Common myeloid progenitor, CD34-positive (primary cell): ENCODE results near the gene SPECC1.
"Not testable (repeated sequence)": the region's sequence is repeated elsewhere in the genome, so short reads cannot be mapped to it uniquely, and the experiment has no call there.

Experiments used
- CTCF ChIA-PET: fragments of 350-600 bp; sonication (Branson Sonifier 250); formaldehyde crosslinking; loops from one replicate; lab custom pipeline; 2021; ENCODE audit warnings: antibody characterized with exemption; lab: Charles Lee
- POLR2A ChIA-PET: fragments of 350-600 bp; sonication (Branson Sonifier 250); formaldehyde crosslinking; loops from one replicate; lab custom pipeline; 2021; ENCODE audit warnings: antibody characterized with exemption; lab: Charles Lee
- DNase-seq, 3 donors: peaks; one replicate each; pipeline versions ENCODE4 v3.0.0 to v3.0.0-alpha.2; 2013
- H3K27ac ChIP-seq, 2 experiments: 1 replicate in 1 of 2; 2 replicates in 1 of 2; pipeline ENCODE4 v1.7.0; 2013; ENCODE audit warnings: inconsistent platforms in 2 of 2, low read length in 2 of 2, mild to moderate bottlenecking in 2 of 2, low read depth in 1 of 2, moderate library complexity in 1 of 2; ENCODE audit not compliant: severe bottlenecking in 2 of 2, insufficient read depth in 1 of 2, poor library complexity in 1 of 2
- H3K27me3 ChIP-seq, 5 experiments: replicated peaks in 2 of 5; 1 replicate in 3 of 5; 2 replicates in 2 of 5; pipeline versions ENCODE4 v1.6.1 to v1.7.0; 2013; ENCODE audit warnings: low read length in 4 of 5, mild to moderate bottlenecking in 2 of 5, moderate library complexity in 2 of 5, inconsistent platforms in 1 of 5; ENCODE audit not compliant: insufficient read depth in 5 of 5, control insufficient read depth in 4 of 5
- H3K36me3 ChIP-seq, 4 experiments: 1 replicate in 2 of 4; 2 replicates in 2 of 4; pipeline versions ENCODE4 v1.6.1 to v1.7.0; 2013; ENCODE audit warnings: low read length in 3 of 4, control low read depth in 1 of 4, mild to moderate bottlenecking in 1 of 4; ENCODE audit not compliant: control insufficient read depth in 4 of 4, insufficient read depth in 4 of 4
- H3K4me1 ChIP-seq, 4 experiments: 1 replicate in 3 of 4; 2 replicates in 1 of 4; pipeline versions ENCODE4 v1.6.1 to v1.7.1; 2013; ENCODE audit warnings: low read length in 3 of 4, mild to moderate bottlenecking in 3 of 4, control low read depth in 1 of 4, inconsistent platforms in 1 of 4, moderate library complexity in 1 of 4; ENCODE audit not compliant: control insufficient read depth in 4 of 4, insufficient read depth in 4 of 4; ENCODE audit errors: control extremely low read depth in 1 of 4
- H3K4me3 ChIP-seq, 7 experiments: 1 replicate in 4 of 7; 2 replicates in 3 of 7; pipeline versions ENCODE4 v1.5.1 to v1.7.0; 2013; ENCODE audit warnings: mild to moderate bottlenecking in 7 of 7, low read length in 6 of 7, moderate library complexity in 6 of 7, inconsistent platforms in 2 of 7, low read depth in 2 of 7, control low read depth in 1 of 7; ENCODE audit not compliant: insufficient read depth in 4 of 7, control insufficient read depth in 1 of 7; ENCODE audit errors: extremely low read depth in 1 of 7
- H3K9me3 ChIP-seq, 5 experiments: 1 replicate in 4 of 5; 2 replicates in 1 of 5; pipeline versions ENCODE4 v1.6.1 to v1.7.1; 2013; ENCODE audit warnings: low read length in 4 of 5, mild to moderate bottlenecking in 2 of 5, inconsistent platforms in 1 of 5, low read depth in 1 of 5, moderate library complexity in 1 of 5; ENCODE audit not compliant: control insufficient read depth in 4 of 5, insufficient read depth in 2 of 5; ENCODE audit errors: control extremely low read depth in 1 of 5
- WGBS: methylation state at CpG from one replicate; pipeline ENCODE4 v1.1.5; 2013; ENCODE audit not compliant: insufficient coverage; 5-methylcytosine and 5-hydroxymethylcytosine counted together

SPECC1 gene

GRCh38 chr17:20262226-20263114 is 253.3 kb downstream of the SPECC1 start:
- no peak for DNase-seq
- Histone ChIP-seq H3K9me3 (peaks cover 0 to 9% (median 7%) of the 10 kb centered on the region in 5 experiments), H3K27ac (no peak overlapping the region), H3K4me3 (no peak overlapping the region), H3K4me1 (peaks cover 0 to 16% (median 8%) of the 10 kb centered on the region in 4 experiments), H3K27me3 (no peaks in the 10 kb centered on the region), H3K36me3 (peaks cover 13 to 34% (median 22%) of the 10 kb centered on the region in 4 experiments)
- WGBS = 87% methylated on average over 4 of the region's 8 CpGs
- POLR2A ChIA-PET = interaction anchor here (0.6 kb wide), 1 partner anchor 15 kb away, joined by 3 read pairs; no protein-coding TSS in a partner anchor
- CTCF ChIA-PET = interaction anchor here (1.4 kb wide), 1 partner anchor 35 kb away, joined by 3 read pairs; no protein-coding TSS in a partner anchor

- H3K9me3 ChIP-seq, H3K27ac ChIP-seq, DNase-seq, H3K27me3 ChIP-seq, POLR2A ChIA-PET, H3K4me3 ChIP-seq: not testable (repeated sequence)
- WGBS = 95% methylated on average over 4 of the region's 5 CpGs
- peaks cover 0 to 21% (median 12%) of the 10 kb centered on the region in 4 experiments for H3K4me1 ChIP-seq
- H3K36me3 ChIP-seq = peaks cover 8 to 28% (median 16%) of the 10 kb centered on the region in 4 experiments
- CTCF ChIA-PET = interaction anchor here (1.4 kb wide), 1 partner anchor 36 kb away, joined by 3 read pairs; no protein-coding TSS in a partner anchor
These were observed 253.9 kb downstream of the SPECC1 start for GRCh38 chr17:20263115-20263433.

GRCh38 chr17:20263595-20263994 is 254.4 kb downstream of the SPECC1 start:
- Histone ChIP-seq H3K27ac (no peak overlapping the region), H3K36me3 (peaks cover 3 to 22% (median 12%) of the 10 kb centered on the region in 4 experiments), H3K27me3 (no peaks in the 10 kb centered on the region), H3K4me3 (no peak overlapping the region), H3K9me3 (no peaks in the 10 kb centered on the region), H3K4me1 (peaks cover 0 to 21% (median 12%) of the 10 kb centered on the region in 4 experiments)
- CTCF ChIA-PET = no interaction called here
- no peak for DNase-seq
- 95% methylated on average over 3 of the region's 5 CpGs for WGBS
- POLR2A ChIA-PET = no interaction called here

- 87% methylated on average over 2 of the region's 6 CpGs for WGBS
- Histone ChIP-seq H3K36me3 (peaks cover 0 to 14% (median 10%) of the 10 kb centered on the region in 4 experiments), H3K27ac (no peak overlapping the region), H3K4me1 (peaks cover 0 to 21% (median 12%) of the 10 kb centered on the region in 4 experiments), H3K9me3 (no peaks in the 10 kb centered on the region), H3K27me3 (no peaks in the 10 kb centered on the region), H3K4me3 (no peak overlapping the region)
- ChIA-PET CTCF (no interaction called here), POLR2A (no interaction called here)
- no peak for DNase-seq
These were observed 255.8 kb downstream of the SPECC1 start for GRCh38 chr17:20264996-20265395.

- H3K36me3 ChIP-seq = peaks cover 0 to 3% (median 1%) of the 10 kb centered on the region in 4 experiments
- CTCF ChIA-PET = interaction anchor here (0.6 kb wide), 1 partner anchor 295 kb away, joined by 6 read pairs; no protein-coding TSS in a partner anchor
- peaks cover 0 to 21% (median 12%) of the 10 kb centered on the region in 4 experiments for H3K4me1 ChIP-seq
- no peaks in the 10 kb centered on the region for H3K27me3 ChIP-seq
- no peak overlapping the region for H3K27ac ChIP-seq
- peak; percentile 9 to 35 (median 31) for DNase-seq
- no peak overlapping the region for H3K4me3 ChIP-seq
- WGBS = 96% methylated on average over 8 of the region's 11 CpGs
- H3K9me3 ChIP-seq = no peaks in the 10 kb centered on the region
- POLR2A ChIA-PET = no interaction called here
These were observed 257.8 kb downstream of the SPECC1 start for GRCh38 chr17:20266806-20267458.

- Histone ChIP-seq H3K27me3 (no peaks in the 10 kb centered on the region), H3K9me3 (peaks cover 0 to under 1% (median 0%) of the 10 kb centered on the region in 5 experiments), H3K4me1 (peaks cover 0 to 16% (median 12%) of the 10 kb centered on the region in 4 experiments), H3K27ac (no peak overlapping the region), H3K4me3 (no peak overlapping the region), H3K36me3 (peaks cover 0 to 5% (median 2%) of the 10 kb centered on the region in 4 experiments)
- WGBS = 0% methylated on average over 3 of the region's 3 CpGs
- ChIA-PET CTCF (no interaction called here), POLR2A (no interaction called here)
- peak; percentile 42 to 84 (median 83) for DNase-seq
These were observed 258.3 kb downstream of the SPECC1 start for GRCh38 chr17:20267459-20267842.
